Transverse colon (tissue), 4 donors: ENCODE measurements around the gene EEIG1. TPM values are rescaled to one million over a fixed set of nuclear protein-coding genes. Genes with fewer than 3 reads are reported as not detected.
A peak's percentile ranks its signal among the peaks of the same experiment; 100 is the strongest.

Experiments used
- DNase-seq: peaks from one replicate; pipeline ENCODE4 v3.0.0-alpha.2; 2019
- H3K27ac ChIP-seq, 4 donors: fragments of 200-600 bp; sonication (generic); 2 replicates each; pipeline ENCODE4 v1.5.1; 2016 to 2018; ENCODE audit warnings: inconsistent platforms in 4 of 4
- H3K27me3 ChIP-seq: fragments of 200-600 bp; sonication (generic); 2 replicates; pipeline ENCODE4 v1.5.1; 2017; ENCODE audit warnings: inconsistent platforms
- H3K36me3 ChIP-seq, 4 donors: fragments of 200-600 bp; sonication (generic); 2 replicates each; pipeline ENCODE4 v1.5.1; 2017 to 2019; ENCODE audit warnings: inconsistent platforms in 4 of 4
- H3K4me1 ChIP-seq, 4 donors: fragments of 200-600 bp; sonication (generic); 2 replicates each; pipeline ENCODE4 v1.5.1; 2017 to 2020; ENCODE audit warnings: inconsistent platforms in 4 of 4
- H3K4me3 ChIP-seq, 4 donors: fragments of 200-600 bp; sonication (generic); 1 replicate in 1 of 4; 2 replicates in 3 of 4; pipeline versions ENCODE4 v1.5.1 to v1.6.1; 2017 to 2019; ENCODE audit warnings: inconsistent platforms in 4 of 4
- H3K9me3 ChIP-seq, 2 donors: fragments of 200-600 bp; sonication (generic); 2 replicates each; pipeline ENCODE4 v1.5.1; 2017 to 2019; ENCODE audit warnings: inconsistent platforms in 2 of 2
- CTCF ChIP-seq, 5 experiments: fragments of 200-600 bp in 3 of 5; fragments of 450-650 bp in 2 of 5; sonication (generic) in 3 of 5; IDR thresholded peaks; 1 replicate in 2 of 5; 2 replicates in 3 of 5; pipeline ENCODE4 v1.5.1; 2016 to 2017; ENCODE audit warnings: antibody characterized with exemption in 5 of 5, inconsistent platforms in 3 of 5, mild to moderate bottlenecking in 2 of 5, moderate library complexity in 1 of 5
- EP300 ChIP-seq: sonication (generic); formaldehyde crosslinking; IDR thresholded peaks from one replicate; pipeline ENCODE4 v1.6.1; 2017; ENCODE audit warnings: antibody characterized with exemption, low read depth
- POLR2A ChIP-seq: fragments of 450-650 bp; IDR thresholded peaks from one replicate; pipeline ENCODE4 v1.6.1; 2016; ENCODE audit warnings: antibody characterized with exemption, mild to moderate bottlenecking, moderate library complexity
- POLR2AphosphoS5 ChIP-seq, 3 donors: sonication (generic); formaldehyde crosslinking; IDR thresholded peaks; one replicate each; pipeline ENCODE4 v1.6.1; 2016; ENCODE audit warnings: antibody characterized with exemption in 3 of 3
- WGBS, 2 donors: methylation state at CpG; one replicate each; pipeline ENCODE4 v1.1.5; 2018; ENCODE audit warnings: low coverage in 1 of 2; 5-methylcytosine and 5-hydroxymethylcytosine counted together
- in situ Hi-C, 4 donors: fragments of 200-750 bp; cut with MboI; loops; one replicate each; pipeline versions ENCODE4 v1.15.0 to v1.15.1; 2017; ENCODE audit warnings: low sequenced_read_pairs in 3 of 4, low pct_ligation_motif_present in 1 of 4, low pct_unique_long_range_greater_than_20kb in 1 of 4
- intact Hi-C: fragments of 100-400 bp; cut with DNase I; formaldehyde crosslinking; loops from one replicate; pipeline ENCODE4 v1.15.1; 2023; ENCODE audit warnings: low total_unique reads
- total RNA-seq, 4 donors: library from RNA; depleted of rRNA; stranded (reverse); fragments of >200 nt; gene quantifications; one replicate each; pipeline ENCODE4 v1.1.0, GENCODE V29; 2016

Gene EEIG1
- total RNA-seq, 4 donors from 2014 or later = 77.0 to 230 (median 96.7) TPM

GRCh38 chr9:127979333-127980059 lies 1.3 kb downstream of the EEIG1 start:
- Histone ChIP-seq H3K4me1 (peaks cover 34 to 55% (median 53%) of the 10 kb centered on the region in 4 donors), H3K4me3 (peak overlapping the region; percentile 74 to 91 (median 90)), H3K27ac (peak overlapping the region; percentile 94 to 98 (median 98)), H3K9me3 (no peaks in the 10 kb centered on the region), H3K36me3 (no peaks in the 10 kb centered on the region), H3K27me3 (no peaks in the 10 kb centered on the region)
- intact Hi-C loops (loop anchor here (5.0 to 10.0 kb wide), 2 partner anchors 37 to 65 kb away; no protein-coding TSS in a partner anchor), in situ Hi-C loops (no loop called here)
- DNase-seq = peak; percentile 75
- TF ChIP-seq POLR2AphosphoS5 (IDR thresholded peaks at IDR 0.05) (peak in 2 of 3 donors; percentile 24 to 42), CTCF (IDR thresholded peaks at IDR 0.05) (peak in 1 of 5 experiments; percentile 15), POLR2A (peak; percentile 51), EP300 (no peak)
- WGBS, 2 donors = 2% methylated on average over 23 of the region's 24 CpGs; no CpG with 5 or more reads in 1 of the 2 donors

DNA sequence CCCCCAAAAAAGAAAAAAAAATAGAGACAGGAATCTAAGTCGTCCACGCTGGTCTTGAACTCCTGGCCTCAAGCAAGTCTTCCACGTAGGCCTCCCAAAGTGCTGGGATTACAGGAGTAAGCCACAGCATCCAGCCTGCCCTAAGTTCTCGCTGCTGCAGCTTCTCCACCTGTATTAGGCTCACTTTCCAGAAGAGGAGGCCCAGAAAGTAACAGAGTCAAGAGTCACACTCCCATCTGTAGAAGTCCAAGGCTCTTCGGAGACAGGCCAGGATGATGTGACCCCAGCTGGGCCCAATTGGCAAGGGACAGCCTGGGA lies 1.8 kb downstream of the EEIG1 start:
- peak overlapping the region; percentile 74 to 91 (median 90) for H3K4me3 ChIP-seq
- intact Hi-C loops (no loop called here), in situ Hi-C loops (no loop called here)
- no peaks in the 10 kb centered on the region for H3K9me3 ChIP-seq
- H3K27me3 ChIP-seq = no peaks in the 10 kb centered on the region
- no peak for TF ChIP-seq POLR2A
- no peak for TF ChIP-seq POLR2AphosphoS5 (IDR thresholded peaks at IDR 0.05)
- no peak for TF ChIP-seq EP300
- TF ChIP-seq CTCF (IDR thresholded peaks at IDR 0.05) = no peak
- no peak for DNase-seq
- 0 to 17% methylated on average over 1 to 5 of the region's 5 CpGs for WGBS, 2 donors
- H3K36me3 ChIP-seq = no peaks in the 10 kb centered on the region
- peak overlapping the region; percentile 94 to 98 (median 98) for H3K27ac ChIP-seq
- H3K4me1 ChIP-seq = peaks cover 39 to 60% (median 58%) of the 10 kb centered on the region in 4 donors

DNA sequence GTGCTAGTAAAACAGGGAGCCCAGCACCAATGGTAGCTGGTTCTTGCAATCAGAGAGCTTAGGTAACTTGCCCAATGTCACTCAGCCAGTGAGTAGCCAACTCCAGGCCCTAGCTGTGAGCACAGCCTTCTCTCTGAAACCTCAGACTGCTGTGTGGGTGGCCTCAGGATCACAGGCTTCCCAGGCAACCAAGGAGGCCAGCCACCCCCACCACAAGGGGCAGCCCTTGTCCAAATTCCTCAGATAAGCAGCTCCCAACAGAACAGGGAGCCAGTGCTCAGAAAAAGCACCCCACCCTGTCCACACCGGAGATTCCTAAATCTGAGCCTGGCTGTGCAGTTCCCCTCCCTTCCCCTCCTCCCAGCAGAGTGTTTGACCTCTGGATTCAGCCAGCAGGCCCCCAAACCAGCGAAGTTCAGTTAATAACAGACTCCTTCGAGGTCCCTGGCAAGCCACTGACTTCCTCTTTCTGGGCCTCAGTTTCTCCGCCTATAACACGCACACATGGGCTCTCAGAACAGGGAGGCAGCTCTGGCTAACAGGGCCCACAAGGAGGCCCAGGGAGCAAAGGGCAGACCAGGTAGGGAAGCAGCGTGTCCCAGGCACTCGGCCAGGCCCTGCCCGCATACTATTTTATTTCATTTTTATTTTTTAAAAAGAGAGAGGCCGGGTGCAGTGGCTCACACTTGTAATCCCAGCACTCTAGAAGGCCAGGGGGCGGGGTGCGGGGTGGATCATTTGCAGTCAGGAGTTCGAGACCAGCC lies 2.7 kb downstream of the EEIG1 start:
- H3K36me3 ChIP-seq = no peaks in the 10 kb centered on the region
- H3K4me3 ChIP-seq = peak overlapping the region; percentile 74 to 91 (median 90)
- DNase-seq = peak; percentile 71
- peak overlapping the region; percentile 94 to 98 (median 98) for H3K27ac ChIP-seq
- intact Hi-C loops = no loop called here
- in situ Hi-C loops = no loop called here
- TF ChIP-seq CTCF (IDR thresholded peaks at IDR 0.05) (peak in 3 of 5 experiments; percentile 4 to 31 (median 21)), EP300 (no peak)
- H3K4me1 ChIP-seq = peaks cover 48 to 70% (median 67%) of the 10 kb centered on the region in 4 donors
- H3K9me3 ChIP-seq = no peaks in the 10 kb centered on the region
- 9 to 38% methylated on average over 2 to 12 of the region's 12 CpGs for WGBS, 2 donors
- H3K27me3 ChIP-seq = no peaks in the 10 kb centered on the region
